Ovary (tissue), 9 donors: ENCODE measurements around the gene FBXL17. TPM values are rescaled to one million over a fixed set of nuclear protein-coding genes. Genes with fewer than 3 reads are reported as not detected.

Experiments
- DNase-seq, 5 donors: peaks; one replicate each; pipeline ENCODE4 v3.0.0-alpha.2; 2019 to 2020
- H3K27ac ChIP-seq, 2 donors: fragments of 200-600 bp; one replicate each; pipeline versions ENCODE4 v1.5.1 to v1.8.0; 2019 to 2022
- H3K27me3 ChIP-seq: fragments of 200-600 bp; one replicate; pipeline ENCODE4 v1.8.0; 2022
- H3K36me3 ChIP-seq: fragments of 200-600 bp; sonication (generic); one replicate; pipeline ENCODE4 v1.5.1; 2019
- H3K4me1 ChIP-seq: one replicate; pipeline ENCODE4 v1.8.1; 2013; ENCODE audit warnings: mild to moderate bottlenecking, moderate library complexity; ENCODE audit not compliant: insufficient read depth
- H3K4me3 ChIP-seq: fragments of 200-600 bp; sonication (generic); one replicate; pipeline ENCODE4 v1.5.1; 2017
- H3K9me3 ChIP-seq, 2 donors: fragments of 200-600 bp in 1 of 2; sonication (generic) in 1 of 2; one replicate each; pipeline versions ENCODE4 v1.5.1 to v1.8.1; 2013 to 2019; ENCODE audit warnings: mild to moderate bottlenecking in 1 of 2, moderate library complexity in 1 of 2
- CTCF ChIP-seq, 3 donors: fragments of 450-650 bp in 2 of 3; fragments of 200-600 bp in 1 of 3; IDR thresholded peaks; one replicate each; pipeline versions ENCODE4 v1.5.1 to v1.8.0; 2016 to 2022; ENCODE audit warnings: antibody characterized with exemption in 3 of 3, mild to moderate bottlenecking in 1 of 3
- EP300 ChIP-seq: sonication (generic); formaldehyde crosslinking; IDR thresholded peaks from one replicate; pipeline ENCODE4 v1.6.1; 2017; ENCODE audit warnings: antibody characterized with exemption
- POLR2A ChIP-seq: fragments of 450-650 bp; IDR thresholded peaks from one replicate; pipeline ENCODE4 v1.6.1; 2017; ENCODE audit warnings: antibody characterized with exemption, mild to moderate bottlenecking, moderate library complexity
- WGBS, 3 donors: extraction: QIAGEN DNeasy Blood & Tissue Kit in 1 of 3; methylation state at CpG; one replicate each; pipeline versions ENCODE4 v1.1.5 to v1.1.7; 2013 to 2017; 5-methylcytosine and 5-hydroxymethylcytosine counted together
- intact Hi-C, 4 donors: fragments of 100-400 bp; cut with DNase I; formaldehyde crosslinking; loops; one replicate each; pipeline versions ENCODE4 v1.11.0 to v1.15.1; 2022 to 2023
- polyA plus RNA-seq, 2 donors: library from polyadenylated mRNA; stranded (reverse); fragments of 200-250 nt in 1 of 2; fragments of 350-450 nt in 1 of 2; fragmentation: Illumina TruSeq in 1 of 2; extraction: RNeasy Lipid Tissue Mini Kit (QIAGEN cat#74804) in 1 of 2; gene quantifications; one replicate each; pipeline ENCODE4 v1.2.3, GENCODE V29; 2013 to 2014
- total RNA-seq, 7 donors: library from RNA; depleted of rRNA in 2 of 7; stranded (reverse); fragments of >200 nt in 2 of 7; fragmentation: NEBNext Ultra II Directional in 3 of 7; extraction: Animal tissue kit (Norgen Biotek cat#: 25700) in 3 of 7; gene quantifications; one replicate each; pipeline versions ENCODE4 v1.1.0 to v1.2.4, GENCODE V29; 2016 to 2023
- donor health status: DM: no; HTN: no; CAD: no; lungs with moderate emphysema.
- donor health status: DM: no; HTN: no; CAD: no.
- donor health status: Bipolar disorder and iron deficiency.
- donor health status: DM: yes; HTN: yes; CAD: no.
- donor health status: DM: no; HTN: no; CAD: no.
- donor health status: DM: yes; HTN: yes; CAD: no.

FBXL17 gene
- total and polyA plus RNA-seq, 9 donors: 6.8 to 20.4 (median 15.9) TPM

- no peak for DNase-seq
- no peak overlapping the region for H3K27ac ChIP-seq
- H3K27me3 ChIP-seq: no peaks in the 10 kb centered on the region
- 72 to 81% (median 76%) methylated on average over 2 of the region's 2 CpGs for WGBS, 3 donors
- TF ChIP-seq POLR2A (no peak), CTCF (IDR thresholded peaks at IDR 0.05) (no peak), EP300 (no peak)
- H3K4me1 ChIP-seq: no peaks in the 10 kb centered on the region
- no peaks in the 10 kb centered on the region for H3K36me3 ChIP-seq
- intact Hi-C loops: no loop called here
- no peak overlapping the region for H3K4me3 ChIP-seq
- H3K9me3 ChIP-seq: peaks cover 0 to 3% of the 10 kb centered on the region in 2 donors
Measured at GRCh38 chr5:107863125-107863524, 518.8 kb downstream of the FBXL17 start.

- H3K27me3 ChIP-seq: no peaks in the 10 kb centered on the region
- H3K36me3 ChIP-seq: no peaks in the 10 kb centered on the region
- 87 to 90% (median 90%) methylated on average over 12 of the region's 12 CpGs for WGBS, 3 donors
- no peaks in the 10 kb centered on the region for H3K4me1 ChIP-seq
- TF ChIP-seq CTCF (IDR thresholded peaks at IDR 0.05) (no peak), EP300 (no peak), POLR2A (no peak)
- intact Hi-C loops: no loop called here
- H3K4me3 ChIP-seq: no peak overlapping the region
- no peak for DNase-seq
- no peak overlapping the region for H3K27ac ChIP-seq
- peaks cover 0 to 3% of the 10 kb centered on the region in 2 donors for H3K9me3 ChIP-seq
Measured at GRCh38 chr5:107861565-107861964, 520.3 kb downstream of the FBXL17 start.

- WGBS, 3 donors: 85 to 90% (median 85%) methylated on average over 1 of the region's 1 CpG
- Histone ChIP-seq H3K4me1 (no peaks in the 10 kb centered on the region), H3K4me3 (no peak overlapping the region), H3K9me3 (peaks cover 0 to 3% of the 10 kb centered on the region in 2 donors), H3K36me3 (no peaks in the 10 kb centered on the region), H3K27ac (no peak overlapping the region), H3K27me3 (no peaks in the 10 kb centered on the region)
- no peak for TF ChIP-seq EP300
- no peak for TF ChIP-seq CTCF (IDR thresholded peaks at IDR 0.05)
- TF ChIP-seq POLR2A: no peak
- no peak for DNase-seq
- intact Hi-C loops: no loop called here
Measured at GRCh38 chr5:107860044-107860443, 521.9 kb downstream of the FBXL17 start.

GRCh38 chr5:107858788-107859187 is 523.1 kb downstream of the FBXL17 start:
- no peaks in the 10 kb centered on the region for H3K4me1 ChIP-seq
- WGBS, 3 donors: 64 to 83% (median 73%) methylated on average over 3 of the region's 3 CpGs
- no peaks in the 10 kb centered on the region for H3K9me3 ChIP-seq
- DNase-seq: no peak
- TF ChIP-seq EP300 (no peak), POLR2A (no peak), CTCF (IDR thresholded peaks at IDR 0.05) (no peak)
- no peaks in the 10 kb centered on the region for H3K27me3 ChIP-seq
- H3K36me3 ChIP-seq: no peaks in the 10 kb centered on the region
- H3K4me3 ChIP-seq: no peak overlapping the region
- no peak overlapping the region for H3K27ac ChIP-seq
- intact Hi-C loops: no loop called here

GRCh38 chr5:107858324-107858723 is 523.6 kb downstream of the FBXL17 start:
- DNase-seq: no peak
- intact Hi-C loops: no loop called here
- H3K27me3 ChIP-seq: no peaks in the 10 kb centered on the region
- H3K36me3 ChIP-seq: no peaks in the 10 kb centered on the region
- no peaks in the 10 kb centered on the region for H3K9me3 ChIP-seq
- no peak for TF ChIP-seq EP300
- TF ChIP-seq CTCF (IDR thresholded peaks at IDR 0.05): no peak
- TF ChIP-seq POLR2A: no peak
- no peaks in the 10 kb centered on the region for H3K4me1 ChIP-seq
- H3K4me3 ChIP-seq: no peak overlapping the region
- 79 to 90% (median 85%) methylated on average over 4 of the region's 4 CpGs for WGBS, 3 donors
- H3K27ac ChIP-seq: no peak overlapping the region
